Measurements from ENCODE around the gene SOX6.

GRCh38 chr11:15945726-15946125 lies 410.6 kb downstream of the SOX6 start:
- TF ChIP-seq CTCF (IDR thresholded peaks at IDR 0.05; ENCODE audit: low read depth, low read length): no peak
- TF ChIP-seq EZH2phosphoT487 (IDR thresholded peaks at IDR 0.05; ENCODE audit: low read depth): no peak
